Measurements from ENCODE around the gene TSPAN18. TPM values are rescaled to one million over a fixed set of nuclear protein-coding genes. Genes with fewer than 3 reads are reported as not detected.

TSPAN18 gene
- total RNA-seq, 6 donors from 2014 or later = 8.2 to 48.6 (median 17.5) TPM

DNA sequence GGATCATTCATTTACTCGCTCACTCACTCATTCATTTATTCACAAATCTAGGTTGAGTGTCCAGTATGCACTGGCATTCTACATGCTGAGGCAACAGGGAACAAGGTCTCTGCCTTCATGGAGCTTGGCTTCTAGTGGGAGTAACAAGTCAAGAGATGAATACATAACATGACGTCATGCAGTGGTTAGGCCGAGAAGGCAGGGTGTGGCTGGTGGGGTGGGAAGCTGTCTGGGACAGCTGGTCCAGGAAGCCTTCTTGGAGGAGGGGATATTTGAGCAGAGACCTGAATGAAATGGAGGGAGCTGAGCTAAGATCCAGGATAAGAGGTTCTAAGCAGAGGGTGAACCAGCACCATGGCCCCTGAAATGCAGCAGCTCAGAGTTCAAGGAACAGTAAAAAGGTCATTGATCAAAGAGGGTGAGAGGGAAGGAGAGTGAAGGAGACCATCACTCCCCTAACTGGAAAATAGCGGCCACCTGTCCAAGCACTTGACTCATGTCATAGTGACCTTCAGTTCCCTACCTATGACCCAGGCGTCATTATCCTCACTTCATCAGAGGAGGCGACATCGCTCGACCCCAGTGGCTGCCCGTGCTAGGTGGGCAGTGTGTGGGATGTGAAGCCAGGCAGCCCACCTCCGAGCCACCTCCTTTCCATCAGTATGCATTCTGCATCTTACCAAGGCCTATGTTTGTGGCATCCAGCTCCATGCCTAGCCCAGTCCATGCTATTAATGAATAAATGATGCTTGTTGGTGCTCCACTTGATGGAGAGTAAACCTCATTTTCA, 105.0 kb downstream of the TSPAN18 start:
- ATAC-seq (ENCODE audit: low FRiP score in 2 of 2) = no peak
- Histone ChIP-seq H3K36me3 (no peaks in the 10 kb centered on the region), H3K27me3 (no peaks in the 10 kb centered on the region), H3K9me3 (no peaks in the 10 kb centered on the region), H3K4me1 (peaks cover 0 to 15% (median 11%) of the 10 kb centered on the region in 4 donors), H3K4me3 (no peak overlapping the region), H3K27ac (no peak overlapping the region)
- 87 to 88% methylated on average over 10 of the region's 10 CpGs for WGBS, 2 donors
- no peak for TF ChIP-seq POLR2A (IDR thresholded peaks at IDR 0.05)
- TF ChIP-seq, protein P1, sequence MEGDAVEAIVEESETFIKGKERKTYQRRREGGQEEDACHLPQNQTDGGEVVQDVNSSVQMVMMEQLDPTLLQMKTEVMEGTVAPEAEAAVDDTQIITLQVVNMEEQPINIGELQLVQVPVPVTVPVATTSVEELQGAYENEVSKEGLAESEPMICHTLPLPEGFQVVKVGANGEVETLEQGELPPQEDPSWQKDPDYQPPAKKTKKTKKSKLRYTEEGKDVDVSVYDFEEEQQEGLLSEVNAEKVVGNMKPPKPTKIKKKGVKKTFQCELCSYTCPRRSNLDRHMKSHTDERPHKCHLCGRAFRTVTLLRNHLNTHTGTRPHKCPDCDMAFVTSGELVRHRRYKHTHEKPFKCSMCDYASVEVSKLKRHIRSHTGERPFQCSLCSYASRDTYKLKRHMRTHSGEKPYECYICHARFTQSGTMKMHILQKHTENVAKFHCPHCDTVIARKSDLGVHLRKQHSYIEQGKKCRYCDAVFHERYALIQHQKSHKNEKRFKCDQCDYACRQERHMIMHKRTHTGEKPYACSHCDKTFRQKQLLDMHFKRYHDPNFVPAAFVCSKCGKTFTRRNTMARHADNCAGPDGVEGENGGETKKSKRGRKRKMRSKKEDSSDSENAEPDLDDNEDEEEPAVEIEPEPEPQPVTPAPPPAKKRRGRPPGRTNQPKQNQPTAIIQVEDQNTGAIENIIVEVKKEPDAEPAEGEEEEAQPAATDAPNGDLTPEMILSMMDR (IDR thresholded peaks at IDR 0.05) = no peak
- no peak for TF ChIP-seq EP300 (IDR thresholded peaks at IDR 0.05)
- no peak for TF ChIP-seq POLR2AphosphoS5 (IDR thresholded peaks at IDR 0.05)
- peak in 1 of 2 donors; percentile 33 for DNase-seq

DNA sequence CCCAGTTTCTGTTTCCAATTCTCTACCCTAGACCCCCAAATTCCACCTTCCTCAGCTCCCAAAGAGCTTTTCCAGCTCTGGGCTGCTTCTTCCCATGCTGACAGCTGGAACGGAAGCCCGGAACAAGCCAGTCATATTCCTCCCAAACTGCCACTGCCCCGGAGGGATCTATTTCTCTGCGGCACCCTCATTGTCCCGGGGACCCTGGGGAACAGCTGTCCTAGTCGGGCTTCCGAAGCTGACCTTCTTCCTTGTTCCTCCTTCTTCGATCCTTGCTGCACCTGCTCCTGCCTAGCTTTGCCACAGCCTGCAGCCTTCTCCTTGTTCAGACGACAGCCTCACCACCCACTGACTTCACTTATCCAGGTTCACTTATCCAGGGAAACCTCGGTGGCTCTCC, 105.7 kb downstream of the TSPAN18 start:
- Histone ChIP-seq H3K9me3 (no peaks in the 10 kb centered on the region), H3K27ac (no peak overlapping the region), H3K4me1 (peaks cover 0 to 15% (median 11%) of the 10 kb centered on the region in 4 donors), H3K36me3 (no peaks in the 10 kb centered on the region), H3K27me3 (no peaks in the 10 kb centered on the region), H3K4me3 (no peak overlapping the region)
- no peak for DNase-seq
- no peak for ATAC-seq (ENCODE audit: low FRiP score in 2 of 2)
- WGBS, 2 donors = 76 to 90% methylated on average over 10 of the region's 10 CpGs
- TF ChIP-seq POLR2AphosphoS5 (IDR thresholded peaks at IDR 0.05) (no peak), EP300 (IDR thresholded peaks at IDR 0.05) (no peak), POLR2A (IDR thresholded peaks at IDR 0.05) (no peak)
- TF ChIP-seq, protein P1 (IDR thresholded peaks at IDR 0.05) = no peak

DNA sequence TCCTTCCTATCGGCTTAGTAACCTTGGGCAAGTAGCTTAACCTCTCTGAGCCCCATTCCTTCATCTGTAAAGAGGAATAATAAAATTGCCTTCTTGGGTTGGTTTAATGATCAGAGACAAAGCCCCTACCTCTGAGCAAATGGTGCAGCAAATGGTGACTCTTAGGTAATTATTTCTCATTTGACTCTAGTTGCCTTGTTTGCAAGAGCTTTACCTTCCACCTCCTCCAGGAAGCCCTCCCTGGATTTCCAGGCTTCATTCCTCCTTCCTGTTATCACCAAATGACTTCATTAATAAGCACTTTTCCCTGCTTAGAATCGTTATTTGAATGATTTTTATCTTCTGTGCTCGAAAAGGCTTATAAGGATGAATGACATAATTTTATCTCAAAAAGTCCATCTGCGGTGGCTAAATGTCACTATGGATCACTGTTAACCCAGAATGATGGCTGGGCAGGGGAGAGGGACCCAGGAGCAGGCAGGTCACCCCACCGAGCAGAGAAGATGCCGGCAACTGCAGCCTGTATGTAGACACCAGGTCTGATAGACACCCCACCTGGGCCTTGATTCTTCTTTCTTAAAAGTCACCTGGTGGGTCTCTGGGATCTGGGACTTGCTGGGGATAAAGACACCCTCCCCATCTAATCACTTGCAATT, 106.6 kb downstream of the TSPAN18 start:
- WGBS, 2 donors = 73% methylated on average over 5 to 6 of the region's 6 CpGs
- Histone ChIP-seq H3K27me3 (no peaks in the 10 kb centered on the region), H3K4me1 (peaks cover 0 to 15% (median 11%) of the 10 kb centered on the region in 4 donors), H3K4me3 (no peak overlapping the region), H3K27ac (peak overlapping the region in 1 of 4 donors; percentile 28), H3K9me3 (no peaks in the 10 kb centered on the region), H3K36me3 (no peaks in the 10 kb centered on the region)
- DNase-seq = no peak
- no peak for TF ChIP-seq EP300 (IDR thresholded peaks at IDR 0.05)
- no peak for TF ChIP-seq POLR2A (IDR thresholded peaks at IDR 0.05)
- TF ChIP-seq, protein P1 (IDR thresholded peaks at IDR 0.05) = no peak
- TF ChIP-seq POLR2AphosphoS5 (IDR thresholded peaks at IDR 0.05) = no peak
- no peak for ATAC-seq (ENCODE audit: low FRiP score in 2 of 2)

DNA sequence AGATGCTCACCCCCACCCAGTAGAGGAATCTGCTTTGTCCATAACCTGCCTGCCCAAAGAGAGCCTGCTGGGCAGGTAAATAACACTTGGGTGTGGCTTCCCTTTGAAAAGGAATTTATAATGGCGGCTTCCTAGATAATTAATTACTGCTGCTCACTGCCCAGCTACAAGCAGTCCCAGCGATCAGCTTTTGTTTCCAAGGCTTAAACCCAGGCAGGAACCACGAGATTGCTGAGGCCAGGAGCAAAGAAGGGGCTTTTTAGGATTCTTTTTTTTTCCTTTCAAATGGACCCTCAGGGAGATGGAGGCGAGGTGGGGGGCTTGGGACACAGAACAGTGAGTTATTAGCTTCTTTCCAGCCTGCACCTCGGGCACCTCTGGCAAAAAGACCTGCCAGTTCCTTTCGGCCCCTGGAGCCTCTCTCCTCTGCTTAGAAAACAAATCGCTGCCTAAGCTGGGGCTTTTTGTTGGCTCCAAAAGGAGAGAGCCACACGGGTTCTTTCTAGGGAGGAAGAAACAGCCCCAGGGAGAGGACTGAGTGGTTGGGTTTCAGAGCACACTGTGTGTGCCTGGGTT, 107.2 kb downstream of the TSPAN18 start:
- Histone ChIP-seq H3K9me3 (no peaks in the 10 kb centered on the region), H3K27ac (peak overlapping the region in 2 of 4 donors; percentile 42 to 46), H3K36me3 (no peaks in the 10 kb centered on the region), H3K4me1 (peaks cover 0 to 15% (median 11%) of the 10 kb centered on the region in 4 donors), H3K4me3 (no peak overlapping the region), H3K27me3 (no peaks in the 10 kb centered on the region)
- no peak for ATAC-seq (ENCODE audit: low FRiP score in 2 of 2)
- WGBS, 2 donors = 53 to 54% methylated on average over 8 of the region's 8 CpGs
- TF ChIP-seq POLR2AphosphoS5 (IDR thresholded peaks at IDR 0.05) = no peak
- TF ChIP-seq POLR2A (IDR thresholded peaks at IDR 0.05) = no peak
- TF ChIP-seq, protein P1 (IDR thresholded peaks at IDR 0.05) = no peak
- TF ChIP-seq EP300 (IDR thresholded peaks at IDR 0.05) = no peak
- DNase-seq = no peak
